Stomach (tissue), 4 donors: ENCODE results near the gene OPN1SW.

Experiments used
- CTCF ChIP-seq, 7 experiments: fragments of 450-650 bp in 4 of 7; fragments of 200-600 bp in 3 of 7; sonication (generic) in 3 of 7; IDR thresholded peaks; one replicate each; pipeline ENCODE4 v1.5.1; 2016 to 2019; ENCODE audit warnings: antibody characterized with exemption in 7 of 7, control low read depth in 2 of 7, mild to moderate bottlenecking in 1 of 7
- EP300 ChIP-seq: sonication (generic); formaldehyde crosslinking; IDR thresholded peaks from one replicate; pipeline ENCODE4 v1.6.1; 2017; ENCODE audit warnings: antibody characterized with exemption
- POLR2A ChIP-seq, 4 donors: fragments of 450-650 bp; IDR thresholded peaks; one replicate each; pipeline ENCODE4 v1.6.1; 2016; ENCODE audit warnings: antibody characterized with exemption in 4 of 4, control low read depth in 2 of 4, mild to moderate bottlenecking in 1 of 4, moderate library complexity in 1 of 4

GRCh38 chr7:128821724-128822123 lies 46.1 kb upstream of the OPN1SW start:
- no peak for TF ChIP-seq CTCF (IDR thresholded peaks at IDR 0.05)
- TF ChIP-seq POLR2A (IDR thresholded peaks at IDR 0.05) = no peak
- TF ChIP-seq EP300 = no peak
